K562 (cell line): ENCODE data around the gene TVP23B. TPM values are rescaled to one million over a fixed set of nuclear protein-coding genes. Genes with fewer than 3 reads are reported as not detected.

ENCODE experiments used
- EWSR1 ChIP-seq: fragments of 450-650 bp; IDR thresholded peaks from 2 replicates; pipeline ENCODE4 v1.6.1; 2018; ENCODE audit warnings: borderline replicate concordance, mild to moderate bottlenecking, low read depth, moderate library complexity; ENCODE audit not compliant: partially characterized antibody
- HMG20A ChIP-seq: fragments of 450-650 bp; formaldehyde crosslinking; conservative IDR thresholded peaks from 2 replicates; pipeline ENCODE4 v1.4.0; 2020; ENCODE audit warnings: mild to moderate bottlenecking, mixed read lengths
- RERE ChIP-seq: sonication (generic); formaldehyde crosslinking; IDR thresholded peaks from 2 replicates; pipeline ENCODE4 v1.8.0; 2023; ENCODE audit warnings: missing genetic modification reagents, mild to moderate bottlenecking, borderline replicate concordance
- RUNX1 ChIP-seq: sonication (generic); IDR thresholded peaks from 2 replicates; pipeline ENCODE4 v1.6.1; 2016; ENCODE audit warnings: antibody characterized with exemption, low read depth
- ZBTB26 ChIP-seq: fragments of 450-650 bp; formaldehyde crosslinking; IDR thresholded peaks from 2 replicates; pipeline ENCODE4 v1.4.0; 2022; ENCODE audit warnings: missing genetic modification characterization
- ZNF764 ChIP-seq: fragments of 250-450 bp; sonication (Bioruptor Pico); IDR thresholded peaks from 2 replicates; pipeline ENCODE4 v1.4.0; 2020; ENCODE audit warnings: low read depth, mild to moderate bottlenecking, moderate library complexity
- polyA plus RNA-seq, 8 experiments: library from polyadenylated mRNA; depleted of rRNA in 4 of 8; stranded (reverse) in 5 of 8; unstranded in 3 of 8; fragments of >200 nt; fragmentation: Nextera tagmentation in 2 of 8; fragmentation: Illumina TruSeq in 1 of 8; extraction: Ambion mirVana in 2 of 8; extraction: Trizol in 1 of 8; gene quantifications; 2 replicates each; pipeline versions ENCODE4 v1.2.1 to v1.2.3, GENCODE V29; 2011 to 2014; ENCODE audit warnings: inconsistent platforms in 1 of 8, missing spikeins in 1 of 8
- total RNA-seq, 7 experiments: library from RNA; depleted of rRNA in 6 of 7; stranded (reverse); fragments of >200 nt in 6 of 7; fragmentation: Illumina TruSeq in 2 of 7; extraction: Trizol in 2 of 7; gene quantifications; 2 replicates each; pipeline versions ENCODE4 v1.2.1 to v1.2.3, GENCODE V29; 2011 to 2021; ENCODE audit warnings: low replicate concordance in 1 of 7

The TVP23B gene
- total and polyA plus RNA-seq, 9 of the 15 experiments (the other 6 are each of a cell fraction or from before 2014, with no cell fraction given), result 10.4 to 52.8 (median 15.8) TPM

GRCh38 chr17:18851201-18851600 is 70.2 kb downstream of the TVP23B start (continued):
- no peak for TF ChIP-seq ZBTB26 (CRISPR knock-in tag)
- TF ChIP-seq ZNF764 (CRISPR knock-in tag), result no peak
- no peak for TF ChIP-seq EWSR1
- TF ChIP-seq RERE (CRISPR knock-in tag), result no peak
- no peak for TF ChIP-seq HMG20A (CRISPR knock-in tag)
- TF ChIP-seq RUNX1, result no peak
